WI38 (cell line): ENCODE results near the gene TMEM17.
"Not testable (repeated sequence)": the region's sequence is repeated elsewhere in the genome, so short reads cannot be mapped to it uniquely, and the experiment has no call there.

ENCODE experiments used
- H3K4me3 ChIP-seq: 2 replicates; pipeline ENCODE4 v1.5.1; 2011; ENCODE audit warnings: low read depth, mild to moderate bottlenecking, control low read depth, low read length
- CTCF ChIP-seq: IDR thresholded peaks from 2 replicates; pipeline ENCODE4 v1.5.1; 2012; ENCODE audit warnings: low read depth, mild to moderate bottlenecking, control low read depth, low read length

The TMEM17 gene

GRCh38 chr2:62527478-62528210 is 21.6 kb upstream of the TMEM17 start:
- TF ChIP-seq CTCF: no peak
- no peak overlapping the region for H3K4me3 ChIP-seq

GRCh38 chr2:62526531-62527381 is 20.8 kb upstream of the TMEM17 start:
- TF ChIP-seq CTCF: no peak
- no peak overlapping the region for H3K4me3 ChIP-seq

- no peak overlapping the region for H3K4me3 ChIP-seq
- TF ChIP-seq CTCF: no peak
Measured at GRCh38 chr2:62525549-62526269, 19.7 kb upstream of the TMEM17 start.

GRCh38 chr2:62524293-62524941 is 18.4 kb upstream of the TMEM17 start:
- no peak overlapping the region for H3K4me3 ChIP-seq
- TF ChIP-seq CTCF: no peak

- not testable (repeated sequence) for H3K4me3 ChIP-seq
Measured at GRCh38 chr2:62521061-62521460, 15.1 kb upstream of the TMEM17 start.

GRCh38 chr2:62512384-62512783 is 6.4 kb upstream of the TMEM17 start:
- H3K4me3 ChIP-seq: no peak overlapping the region
- TF ChIP-seq CTCF: no peak

- no peak for TF ChIP-seq CTCF
- no peak overlapping the region for H3K4me3 ChIP-seq
Measured at GRCh38 chr2:62511636-62512035, 5.6 kb upstream of the TMEM17 start.
